Omental fat pad (tissue), 4 donors: ENCODE measurements around the gene SLC43A1. TPM values are rescaled to one million over a fixed set of nuclear protein-coding genes. Genes with fewer than 3 reads are reported as not detected.

Experiments used
- ATAC-seq: fragments of 150-250 bp; one replicate; pipeline ENCODE4 v1.9.1; 2016; ENCODE audit warnings: mild to moderate bottlenecking, moderate library complexity; ENCODE audit not compliant: low FRiP score
- DNase-seq: peaks from one replicate; pipeline ENCODE4 v3.0.0-alpha.2; 2019; ENCODE audit warnings: low spot score
- CTCF ChIP-seq, 3 donors: fragments of 450-650 bp; IDR thresholded peaks; one replicate each; pipeline ENCODE4 v1.5.1; 2016 to 2017; ENCODE audit warnings: antibody characterized with exemption in 3 of 3, mild to moderate bottlenecking in 3 of 3, moderate library complexity in 2 of 3
- total RNA-seq, 4 donors: library from RNA; depleted of rRNA; stranded (reverse); fragments of >200 nt; gene quantifications; one replicate each; pipeline ENCODE4 v1.1.0, GENCODE V29; 2016

The SLC43A1 gene
- total RNA-seq, 4 donors from 2014 or later: 11.5 to 40.4 (median 16.5) TPM

GRCh38 chr11:57460758-57461749 lies 54.4 kb downstream of the SLC43A1 start:
- no peak for TF ChIP-seq CTCF (IDR thresholded peaks at IDR 0.05)
- ATAC-seq: no peak
- DNase-seq: no peak

GRCh38 chr11:57460022-57460757 lies 55.3 kb downstream of the SLC43A1 start, which contains the start of gene RTN4RL2:
TSS of gene RTN4RL2 (plus strand) at chr11:57460528. CDS start at chr11:57460866, 338 bp downstream.
- DNase-seq (no peak), ATAC-seq (peak; percentile 7)
- no peak for TF ChIP-seq CTCF (IDR thresholded peaks at IDR 0.05)

GRCh38 chr11:57459164-57460021 lies 56.1 kb downstream of the SLC43A1 start:
- DNase-seq (no peak), ATAC-seq (no peak)
- TF ChIP-seq CTCF (IDR thresholded peaks at IDR 0.05): no peak

GRCh38 chr11:57458410-57459163 lies 56.9 kb downstream of the SLC43A1 start:
- DNase-seq: peak; percentile 56
- TF ChIP-seq CTCF (IDR thresholded peaks at IDR 0.05): peak in 1 of 3 donors; percentile 38
- ATAC-seq: peak; percentile 58

GRCh38 chr11:57458060-57458409 lies 57.5 kb downstream of the SLC43A1 start:
- TF ChIP-seq CTCF (IDR thresholded peaks at IDR 0.05): no peak
- DNase-seq (no peak), ATAC-seq (peak; percentile 46)

- no peak for DNase-seq
- no peak for TF ChIP-seq CTCF (IDR thresholded peaks at IDR 0.05)
- no peak for ATAC-seq
Measured at GRCh38 chr11:57457643-57458023, 57.9 kb downstream of the SLC43A1 start.
